GM04503 (cell line): ENCODE data around the gene RASA3.
A peak's percentile ranks its signal among the peaks of the same experiment; 100 is the strongest.

Experiments
- DNase-seq: peaks from one replicate; pipeline ENCODE4 v3.0.0-alpha.2; 2012; ENCODE audit warnings: low read depth

The RASA3 gene

DNA sequence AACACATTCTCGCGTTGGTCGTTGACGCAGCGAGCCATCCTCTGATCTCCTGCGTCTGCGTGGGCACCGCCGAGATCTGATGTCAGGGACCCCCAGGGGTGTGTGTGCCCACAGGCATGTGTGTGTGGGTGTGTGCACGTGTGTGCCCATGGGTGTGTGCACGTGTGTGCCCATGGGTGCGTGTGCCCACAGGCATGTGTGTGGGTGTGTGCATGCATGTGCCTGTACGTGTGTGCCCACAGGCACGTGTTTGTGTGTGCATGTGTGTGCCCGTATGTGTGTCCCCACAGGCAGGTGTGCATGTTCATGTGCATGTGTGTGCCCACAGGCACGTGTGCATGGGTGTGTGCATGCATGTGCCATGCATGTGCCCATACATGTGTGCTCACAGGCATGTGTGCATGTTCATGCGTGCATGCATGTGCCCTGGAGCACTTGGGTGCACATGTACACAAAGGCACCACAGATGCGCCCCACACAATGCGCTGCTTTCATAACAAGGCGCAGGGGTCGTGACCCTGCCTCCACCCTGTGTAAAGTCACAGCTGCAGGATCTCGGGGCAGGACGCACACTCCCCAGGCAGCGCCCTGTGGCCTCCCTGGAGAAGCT, 77.5 kb downstream of the RASA3 start:
- DNase-seq: no peak

DNA sequence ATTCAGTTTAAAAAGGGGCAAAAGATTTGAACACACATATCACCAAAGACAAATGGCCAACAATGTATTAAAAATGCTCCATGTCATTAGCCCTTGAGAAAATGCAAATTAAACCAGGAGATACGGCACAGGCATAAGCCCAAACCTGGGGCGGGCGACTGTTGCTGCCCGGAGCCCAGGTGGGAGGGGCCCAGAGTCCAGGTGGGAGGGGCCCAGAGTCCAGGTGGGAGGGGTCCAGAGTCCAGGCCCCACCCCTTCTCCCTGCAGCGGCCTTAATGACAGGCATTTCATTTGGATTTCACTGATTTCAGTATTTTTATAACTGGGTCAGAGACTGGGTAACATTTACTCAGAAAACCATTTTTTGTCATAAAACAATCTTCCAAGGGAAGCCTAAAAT, 78.2 kb downstream of the RASA3 start:
- DNase-seq: no peak

DNA sequence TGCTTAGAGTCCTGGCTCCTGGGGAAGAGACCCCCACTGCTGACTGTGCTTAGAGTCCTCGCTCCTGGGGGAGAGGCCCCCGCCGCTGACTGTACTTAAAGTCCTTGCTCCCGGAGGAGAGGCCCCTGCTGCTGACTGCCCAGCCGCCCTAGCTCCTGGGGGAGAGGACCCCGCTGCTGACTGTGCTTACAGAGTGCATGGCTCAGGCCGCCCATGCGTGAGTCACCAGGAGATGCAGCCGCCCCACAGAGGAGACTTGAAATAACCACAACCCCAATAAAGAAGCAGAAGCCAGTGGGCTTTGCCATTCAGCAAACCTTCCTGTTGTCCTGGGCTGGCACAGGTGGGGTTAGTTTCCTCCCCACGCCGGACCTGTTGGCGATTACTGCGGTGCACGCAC, 79.4 kb downstream of the RASA3 start:
- no peak for DNase-seq

DNA sequence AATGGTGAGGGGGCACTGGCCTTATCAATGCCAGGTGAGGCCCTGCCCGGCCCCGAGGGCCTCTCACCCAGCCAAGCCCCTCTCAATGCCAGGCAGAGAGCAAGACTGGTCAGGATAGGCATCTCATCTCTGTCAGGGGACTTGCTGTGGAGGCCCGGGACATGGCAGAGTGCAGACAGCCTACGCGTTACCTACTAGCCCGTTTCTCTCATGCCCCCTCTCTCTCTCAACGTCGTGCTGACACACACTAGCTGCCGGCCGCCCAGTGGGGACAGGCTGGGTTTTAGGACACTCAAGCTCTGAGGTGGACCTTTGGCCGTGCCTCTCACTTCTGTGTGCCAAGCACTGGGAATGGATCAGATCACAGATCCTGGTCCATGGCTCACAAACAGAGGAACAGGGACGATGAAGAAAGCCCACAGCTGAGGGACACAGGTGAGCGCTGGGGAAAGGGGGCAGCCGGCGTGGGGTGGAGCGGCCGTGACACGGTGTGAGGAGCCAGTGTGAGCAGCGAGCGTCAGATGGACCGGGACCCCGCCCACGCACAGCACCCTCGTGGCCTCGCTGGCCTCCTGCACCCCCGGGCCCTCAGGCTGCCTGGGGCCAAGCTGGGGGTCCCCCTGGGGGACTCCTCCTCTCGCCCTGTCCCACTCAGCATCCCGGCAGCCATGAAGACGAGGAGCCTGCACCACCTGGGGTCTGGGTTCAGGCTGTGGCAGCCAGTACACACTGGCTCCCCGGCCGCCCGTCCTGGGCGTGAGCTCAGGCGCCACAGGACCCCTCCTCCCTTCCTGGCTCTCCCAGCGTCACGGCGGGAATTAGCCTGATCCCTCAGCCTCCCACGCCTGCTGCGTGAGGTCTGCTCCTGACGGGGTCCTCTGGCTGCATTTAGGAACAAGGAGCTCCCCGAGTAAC, 81.6 kb downstream of the RASA3 start:
- DNase-seq: no peak

DNA sequence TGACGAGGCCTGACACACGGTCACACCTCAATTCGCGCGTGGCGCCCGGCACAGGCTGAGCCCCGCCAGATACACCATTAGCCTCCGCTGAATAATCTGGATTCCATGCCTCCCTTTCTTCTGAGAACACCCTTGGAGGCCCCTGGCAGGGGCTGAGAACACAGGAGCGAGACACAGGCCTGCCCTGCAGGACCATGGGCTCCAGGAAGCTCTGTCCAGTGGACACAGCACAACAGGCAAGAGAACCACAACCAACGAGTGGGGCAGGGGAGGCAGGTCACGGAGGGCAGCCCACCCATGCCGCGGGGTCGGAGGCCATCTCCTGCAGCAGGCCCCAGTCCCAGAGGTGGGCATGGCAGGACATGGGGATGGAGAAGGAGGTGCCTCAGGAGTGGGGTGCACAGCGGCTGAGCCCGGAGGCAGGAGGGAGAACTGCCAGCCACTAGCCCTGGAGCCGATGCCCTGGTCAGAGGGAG, 82.8 kb downstream of the RASA3 start:
- no peak for DNase-seq

DNA sequence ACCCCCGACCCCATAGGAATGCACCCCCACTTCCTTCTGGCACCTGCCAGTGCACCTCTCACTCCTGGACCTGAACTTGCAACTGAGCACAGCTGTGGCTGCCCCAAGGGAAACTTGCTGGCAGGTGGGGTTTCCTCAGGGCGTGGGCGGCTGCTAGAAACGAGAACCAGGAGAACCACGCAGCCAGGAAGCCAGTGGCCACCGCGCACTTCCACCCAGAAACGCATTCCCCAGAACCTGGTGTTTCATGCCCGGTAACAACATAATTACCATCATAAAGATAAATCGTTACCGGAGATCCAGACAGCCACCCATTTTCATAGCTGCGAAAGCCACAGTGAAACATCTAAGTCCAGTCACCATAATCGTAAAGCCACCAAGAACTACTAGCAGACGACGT, 83.4 kb downstream of the RASA3 start:
- DNase-seq: no peak

DNA sequence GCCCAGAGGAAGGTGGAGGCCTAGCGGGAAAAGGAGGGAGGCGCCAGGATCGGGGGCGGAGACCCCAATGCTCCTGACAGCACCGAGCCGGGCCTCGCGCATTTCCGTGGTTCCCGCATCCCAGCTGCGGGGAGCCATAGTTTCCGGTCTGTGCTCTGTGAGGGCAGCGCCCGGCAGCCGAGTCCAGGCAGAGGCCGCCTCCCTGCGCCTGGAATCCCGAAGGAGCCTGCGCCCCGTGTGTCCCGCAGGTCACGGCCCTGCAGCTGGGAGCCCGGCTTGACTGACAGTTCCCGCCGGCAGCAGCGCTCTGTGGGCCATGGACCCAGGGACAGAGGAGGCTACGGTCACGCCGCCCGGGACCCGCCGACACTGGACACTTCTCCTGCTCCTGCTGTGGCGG, 84.0 kb downstream of the RASA3 start:
- no peak for DNase-seq

DNA sequence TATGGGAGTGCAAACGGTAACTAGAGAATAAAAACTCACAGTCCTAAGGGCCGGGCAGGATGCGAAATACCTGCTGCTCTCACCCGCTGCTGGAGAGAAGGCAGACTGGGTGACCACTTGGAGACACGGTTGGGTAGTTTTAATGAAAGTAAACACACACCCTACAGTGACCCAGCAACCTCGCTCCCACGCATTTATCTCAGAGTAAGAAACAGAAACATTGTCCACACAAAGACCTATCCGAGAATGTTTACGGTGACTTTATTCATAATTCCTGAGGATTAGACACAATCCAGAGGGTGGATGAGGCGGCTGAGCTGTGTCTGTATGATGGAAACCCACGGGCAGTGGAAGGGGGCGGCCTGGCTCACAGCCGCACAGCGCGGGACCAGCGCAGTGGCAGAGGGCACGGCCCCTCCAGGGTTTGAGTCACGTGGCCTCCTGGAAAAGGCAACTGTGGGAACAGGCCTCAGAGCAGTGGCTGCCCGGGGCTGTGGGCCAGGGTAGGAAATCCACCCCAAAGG, 85.0 kb downstream of the RASA3 start:
- no peak for DNase-seq

DNA sequence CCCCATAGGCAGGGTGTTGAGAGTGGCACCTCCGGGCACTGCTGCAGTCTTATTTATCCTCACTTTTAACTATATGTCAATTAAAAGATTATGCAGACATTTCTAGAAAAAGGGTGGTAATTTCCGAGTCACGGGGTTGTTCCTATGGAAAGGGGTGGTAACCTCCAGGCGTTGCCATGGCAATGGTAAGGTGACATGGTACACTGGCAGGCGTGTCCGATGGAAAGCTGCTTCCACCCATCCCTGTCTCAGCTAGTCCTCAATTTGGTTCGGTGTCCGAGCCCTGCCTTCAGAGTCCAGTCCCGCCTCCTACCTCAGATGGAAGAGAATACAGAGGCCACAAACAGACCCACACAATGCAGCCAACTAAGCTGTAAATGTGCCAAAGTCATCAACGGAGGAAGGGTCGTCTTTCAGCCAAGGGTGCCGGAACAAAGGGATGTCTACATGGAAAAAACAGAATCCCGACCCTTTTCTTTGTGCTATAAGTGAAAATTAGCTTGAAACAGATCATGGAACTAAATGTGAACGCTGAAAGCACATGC, 85.9 kb downstream of the RASA3 start:
- no peak for DNase-seq

DNA sequence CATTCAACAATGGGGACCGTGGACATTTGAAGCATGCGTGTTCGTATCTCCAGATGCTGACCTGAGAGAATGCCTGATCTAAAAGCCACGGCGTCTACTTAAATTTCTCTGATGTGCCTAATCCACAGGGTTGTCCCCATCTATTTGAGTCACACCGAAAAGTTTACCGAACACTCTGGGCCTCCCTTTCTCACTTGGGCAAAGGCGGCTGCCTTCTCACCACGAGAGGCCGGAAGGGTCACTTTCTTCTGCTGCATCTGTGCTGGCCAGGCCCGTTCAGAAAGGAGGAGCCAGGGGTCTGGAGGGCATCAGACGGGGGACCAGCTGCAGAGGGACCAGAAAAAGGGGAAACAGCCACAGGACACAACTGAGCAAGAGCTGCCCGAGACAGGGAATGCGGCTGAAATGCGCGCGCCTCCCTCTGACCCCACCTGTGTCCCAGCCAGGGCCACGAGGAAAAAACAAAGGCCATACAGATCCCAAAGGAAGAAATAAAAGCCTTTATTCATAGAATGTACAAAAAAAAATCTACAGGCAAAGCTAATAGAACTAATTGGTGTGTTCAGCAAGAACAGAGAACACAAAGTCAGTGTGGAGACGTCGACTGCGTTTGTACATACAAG, 87.2 kb downstream of the RASA3 start:
- no peak for DNase-seq

DNA sequence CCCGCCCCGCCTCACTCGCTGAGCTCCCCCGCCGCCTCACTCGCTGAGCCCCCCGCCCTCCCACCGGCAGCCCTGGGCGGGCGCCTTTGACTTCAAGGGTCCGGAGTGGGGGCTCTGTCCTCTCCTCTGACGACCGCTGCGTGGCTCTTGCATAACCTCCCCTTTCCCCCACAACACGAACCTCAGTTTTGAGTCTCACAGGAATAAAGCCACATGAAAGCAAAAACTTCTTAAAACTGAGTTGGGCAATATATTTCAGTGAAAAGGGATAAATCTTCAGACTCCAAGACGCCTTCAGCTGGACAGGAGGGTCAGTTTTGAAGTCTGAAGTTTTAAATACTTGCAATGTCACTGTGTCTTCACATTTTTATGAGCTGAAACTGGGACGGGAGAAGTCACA, 87.9 kb downstream of the RASA3 start:
- peak; percentile 56 for DNase-seq

DNA sequence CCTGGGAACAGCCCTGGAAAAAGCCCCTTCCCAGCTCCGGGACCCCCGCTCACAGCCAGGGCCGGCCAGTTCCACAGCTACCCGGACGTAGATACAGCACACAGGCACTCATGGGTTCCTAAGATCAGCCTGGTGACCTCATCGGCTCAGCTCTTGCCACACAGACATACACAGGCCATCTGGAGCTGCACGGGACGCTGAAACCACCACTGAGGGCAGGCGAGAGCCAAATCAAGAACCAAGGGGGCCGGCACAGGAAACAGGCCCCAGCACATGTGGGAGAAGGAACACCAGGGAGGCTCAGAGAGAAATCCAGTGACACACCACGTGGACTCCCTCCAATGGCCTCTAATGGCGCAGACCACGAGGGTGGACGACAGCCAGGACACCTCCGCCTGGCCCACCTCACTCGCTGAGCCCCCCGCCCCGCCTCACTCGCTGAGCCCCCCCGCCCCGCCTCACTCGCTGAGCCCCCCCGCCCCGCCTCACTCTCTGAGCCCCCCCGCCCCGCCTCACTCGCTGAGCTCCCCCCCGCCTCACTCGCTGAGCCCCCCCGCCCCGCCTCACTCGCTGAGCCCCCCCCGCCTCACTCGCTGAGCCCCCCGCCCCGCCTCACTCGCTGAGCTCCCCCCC, 88.9 kb downstream of the RASA3 start:
- peak; percentile 65 for DNase-seq

DNA sequence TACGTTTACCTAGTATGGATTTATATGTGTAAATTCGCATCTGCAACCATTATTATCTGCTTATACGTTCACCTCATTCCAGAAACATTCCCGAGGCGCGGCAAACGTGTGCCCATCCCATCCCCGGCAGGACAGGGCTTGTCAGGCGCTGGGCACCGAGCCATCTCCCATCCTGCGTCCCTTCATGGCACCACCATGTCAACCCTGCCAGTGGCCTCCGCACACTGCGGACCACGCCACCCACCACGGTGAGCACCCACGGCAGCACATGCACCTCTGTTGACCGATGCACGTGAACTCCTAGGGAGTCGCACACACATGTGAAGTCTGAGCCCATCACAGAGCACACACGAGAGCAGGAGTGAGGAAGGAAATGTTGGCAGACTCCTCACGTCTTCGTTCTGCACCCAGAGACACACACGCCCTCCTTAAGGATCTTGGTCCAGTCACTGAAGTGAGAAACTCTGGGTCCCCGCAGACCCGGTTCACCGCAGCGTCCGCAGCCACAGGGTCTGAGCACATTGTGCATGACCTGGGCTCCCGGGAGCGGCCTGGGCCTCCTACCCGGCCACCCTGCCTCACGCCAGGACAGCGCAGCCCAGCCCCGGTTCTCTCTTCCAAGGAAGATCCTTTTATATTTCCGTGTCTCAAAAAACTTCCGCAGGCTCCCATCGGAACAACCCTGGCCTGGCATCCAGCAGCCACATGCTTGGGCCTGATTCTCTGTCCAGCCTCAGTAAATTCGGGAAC, 90.2 kb downstream of the RASA3 start:
- no peak for DNase-seq

DNA sequence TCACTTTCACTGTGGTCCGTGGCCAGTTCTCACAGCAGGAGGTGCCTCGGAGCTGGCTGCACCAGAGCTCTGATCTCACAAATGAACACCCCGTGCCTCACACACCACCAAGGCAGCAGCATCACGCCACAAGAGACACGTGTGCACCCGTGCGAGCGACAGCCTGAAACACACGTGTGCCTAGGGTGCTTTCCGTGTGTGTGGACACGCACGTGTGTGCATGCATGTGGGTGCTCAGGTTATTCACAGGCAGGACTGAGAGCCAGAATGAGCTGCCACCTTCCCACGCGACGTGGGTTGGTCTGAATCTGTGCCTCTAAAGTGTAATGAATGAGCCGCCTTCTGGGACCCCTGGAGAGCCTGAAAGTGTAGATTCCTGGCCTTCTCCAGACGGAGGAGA, 90.9 kb downstream of the RASA3 start:
- no peak for DNase-seq

DNA sequence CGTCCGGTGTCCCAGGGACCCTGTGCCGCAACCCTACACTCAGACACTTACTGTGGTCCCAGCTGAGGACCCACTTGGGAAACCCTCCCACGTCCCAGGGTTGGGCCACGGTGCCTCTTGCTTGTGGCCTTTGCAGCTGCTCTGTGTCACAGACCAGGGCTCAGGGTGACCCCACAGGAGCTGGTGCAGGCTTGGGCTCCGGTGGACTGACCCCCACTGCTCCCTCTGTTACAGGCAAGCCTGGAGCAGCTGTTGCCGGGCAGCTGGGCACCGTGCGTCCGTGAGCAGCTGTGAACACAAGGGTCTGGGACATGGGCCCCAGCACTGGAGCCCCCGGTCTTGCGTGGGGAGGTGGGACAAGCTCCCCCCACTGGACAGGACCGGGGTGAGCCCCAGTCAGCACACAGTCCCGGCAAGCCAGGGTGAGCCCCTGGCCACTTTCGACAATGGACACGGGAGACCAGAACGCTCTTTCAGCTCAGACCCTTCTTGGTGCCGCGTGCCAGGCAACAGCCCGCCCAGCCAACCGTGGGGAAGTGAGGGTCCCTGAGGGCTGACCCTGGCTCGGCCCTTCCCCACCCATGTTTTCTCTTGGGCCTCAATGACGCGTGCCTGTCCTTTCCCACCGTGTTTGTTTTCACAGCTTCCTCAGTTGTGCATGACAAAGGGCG, 92.8 kb downstream of the RASA3 start:
- no peak for DNase-seq

DNA sequence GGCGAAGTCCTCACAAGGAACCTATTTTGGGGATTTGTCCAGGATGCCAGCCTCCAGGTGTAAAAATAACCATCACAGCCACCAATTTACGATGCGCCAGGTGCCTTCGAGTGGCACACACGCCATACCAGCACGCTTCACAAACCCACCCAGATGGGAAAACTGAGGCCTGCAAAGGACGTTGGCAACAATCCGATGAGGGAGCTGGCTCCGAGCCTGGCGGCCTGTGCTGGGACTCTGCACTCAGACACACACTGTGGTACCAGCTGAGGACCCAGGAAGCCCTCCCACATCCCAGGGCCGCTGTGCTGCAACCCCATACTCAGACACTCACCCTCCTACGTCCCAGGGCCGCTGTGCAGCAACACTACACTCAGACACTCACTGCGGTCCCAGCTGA, 93.5 kb downstream of the RASA3 start:
- no peak for DNase-seq

DNA sequence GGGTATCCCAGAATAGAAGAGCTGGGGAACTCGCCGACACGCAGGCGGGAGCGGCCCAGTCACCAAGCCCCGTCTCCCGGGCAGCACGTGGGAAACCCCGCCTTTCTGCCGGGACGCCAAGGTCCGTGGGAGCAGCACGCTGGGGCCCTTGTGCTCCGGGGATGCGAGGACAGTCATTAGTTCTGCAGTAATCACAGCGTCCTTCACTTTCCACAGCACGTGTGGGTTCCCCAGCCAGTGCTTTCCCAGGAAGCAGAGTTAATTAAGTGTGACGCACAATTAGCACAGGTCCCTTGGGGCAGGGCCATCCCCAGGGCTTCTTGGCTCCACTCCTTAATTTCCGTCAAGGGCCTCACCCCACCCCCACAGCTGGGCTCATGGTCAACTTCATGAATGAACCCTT, 94.2 kb downstream of the RASA3 start:
- no peak for DNase-seq

DNA sequence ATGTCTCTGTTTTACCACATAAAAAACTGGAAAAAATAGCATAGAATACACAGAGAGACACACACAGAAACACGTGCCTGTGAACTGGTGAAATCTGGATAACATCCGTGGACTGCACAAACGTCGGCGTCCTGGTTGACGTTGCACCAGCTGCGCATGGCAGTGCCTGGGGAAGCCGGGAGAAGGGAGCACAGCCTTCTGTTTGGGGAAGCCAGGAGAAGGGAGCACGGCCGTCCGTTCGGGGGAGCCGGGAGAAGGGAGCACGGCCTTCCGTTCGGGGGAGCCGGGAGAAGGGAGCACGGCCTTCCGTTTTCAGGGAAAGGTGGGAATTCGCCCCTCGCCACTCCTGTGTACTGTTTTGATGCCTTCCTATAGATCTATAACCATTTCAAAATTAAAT, 94.7 kb downstream of the RASA3 start:
- DNase-seq: no peak

DNA sequence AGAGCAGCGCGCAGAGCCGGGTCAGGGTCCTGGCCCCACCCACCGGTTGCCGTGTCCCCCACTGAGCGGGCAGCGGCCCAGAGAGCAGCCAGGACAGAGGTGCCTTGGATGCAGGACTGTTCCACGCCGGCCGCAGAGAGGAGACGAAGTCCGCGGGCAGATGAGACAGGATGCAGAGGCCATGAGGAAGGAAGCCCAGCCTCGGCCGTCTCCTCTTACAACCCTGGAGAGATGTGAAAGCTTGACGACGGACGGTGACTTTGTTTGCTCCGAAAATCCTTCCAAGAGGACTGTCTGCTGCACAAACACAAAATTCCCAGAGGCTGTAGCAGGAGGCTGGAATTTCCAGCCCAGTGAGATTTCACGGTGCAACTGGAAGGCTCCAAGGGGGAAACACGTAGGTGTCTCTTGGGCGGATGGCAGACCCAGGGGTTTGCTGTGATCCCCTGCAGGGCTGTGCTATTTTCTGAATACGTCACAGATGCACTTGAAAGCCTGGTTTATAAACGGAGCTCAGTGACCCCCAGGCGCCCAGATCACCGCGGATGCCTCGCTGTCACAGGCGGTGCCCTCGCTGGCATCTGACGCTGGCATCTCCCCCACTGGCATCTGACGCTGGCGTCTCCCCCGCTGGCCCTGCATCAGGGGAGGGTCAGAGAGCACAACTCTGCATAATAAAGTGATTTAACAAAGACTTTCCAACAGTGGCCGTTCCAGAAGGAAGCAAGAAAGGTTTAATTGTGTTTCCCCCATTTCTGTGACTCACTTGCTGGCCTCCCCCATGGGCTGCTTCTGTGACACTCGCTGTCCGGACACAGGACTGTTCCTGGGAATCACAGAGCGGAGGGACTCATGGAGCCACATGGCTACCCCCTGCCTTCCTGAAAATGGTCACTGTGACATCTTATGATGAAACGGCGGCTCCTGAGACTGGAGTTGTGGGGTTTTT, 96.6 kb downstream of the RASA3 start:
- DNase-seq: no peak

DNA sequence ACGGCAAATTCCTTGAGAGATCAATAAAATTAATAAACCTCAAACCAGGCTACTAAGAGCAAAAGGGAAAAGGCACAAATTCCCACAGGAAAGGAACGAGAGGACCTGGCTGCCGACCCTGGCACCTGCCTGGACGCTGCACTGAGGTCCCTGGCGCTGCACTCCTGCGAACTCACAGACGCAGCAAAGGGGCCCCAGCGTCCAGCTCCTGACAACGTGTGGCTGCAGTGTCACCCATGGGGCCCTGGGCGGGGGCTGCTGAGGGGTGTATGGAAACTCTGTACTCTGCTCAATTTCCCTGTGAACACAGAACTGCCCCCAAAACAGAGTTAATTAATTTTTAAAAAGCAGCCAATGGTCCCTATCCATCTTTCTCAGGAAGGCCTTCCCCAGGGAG, 97.2 kb downstream of the RASA3 start:
- DNase-seq: no peak
